ENCODE results near the gene TCF3.
"Not testable (repeated sequence)": the region's sequence is repeated elsewhere in the genome, so short reads cannot be mapped to it uniquely, and the experiment has no call there.

The TCF3 gene

GRCh38 chr19:1653300-1653628, 849 bp upstream of the TCF3 start:
- no peak for DNase-seq (ENCODE audit: extremely low read depth in 1 of 2, low read depth in 1 of 2)

- peak in 1 of 2 donors; percentile 31 for DNase-seq (ENCODE audit: extremely low read depth in 1 of 2, low read depth in 1 of 2)
Measured at GRCh38 chr19:1651568-1652291, 685 bp downstream of the TCF3 start.

- DNase-seq (ENCODE audit: extremely low read depth in 1 of 2, low read depth in 1 of 2) = peak; percentile 33 to 36
Measured at GRCh38 chr19:1650650-1651567, 1.5 kb downstream of the TCF3 start.

- no peak for DNase-seq (ENCODE audit: extremely low read depth in 1 of 2, low read depth in 1 of 2)
Measured at GRCh38 chr19:1649706-1650649, 2.4 kb downstream of the TCF3 start.

- no peak for DNase-seq (ENCODE audit: extremely low read depth in 1 of 2, low read depth in 1 of 2)
Measured at GRCh38 chr19:1648920-1649541, 3.4 kb downstream of the TCF3 start.

- no peak for DNase-seq (ENCODE audit: extremely low read depth in 1 of 2, low read depth in 1 of 2)
Measured at GRCh38 chr19:1648459-1648849, 4.0 kb downstream of the TCF3 start.

GRCh38 chr19:1647501-1648458, 4.6 kb downstream of the TCF3 start:
- no peak for DNase-seq (ENCODE audit: extremely low read depth in 1 of 2, low read depth in 1 of 2)

- DNase-seq (ENCODE audit: extremely low read depth in 1 of 2, low read depth in 1 of 2) = no peak
Measured at GRCh38 chr19:1646659-1647453, 5.6 kb downstream of the TCF3 start.

- no peak for DNase-seq (ENCODE audit: extremely low read depth in 1 of 2, low read depth in 1 of 2)
Measured at GRCh38 chr19:1646149-1646548, 6.3 kb downstream of the TCF3 start.

GRCh38 chr19:1645299-1645698, 7.1 kb downstream of the TCF3 start:
- DNase-seq (ENCODE audit: extremely low read depth in 1 of 2, low read depth in 1 of 2) = no peak

- no peak for DNase-seq (ENCODE audit: extremely low read depth in 1 of 2, low read depth in 1 of 2)
Measured at GRCh38 chr19:1644070-1644469, 8.3 kb downstream of the TCF3 start.

GRCh38 chr19:1640893-1641448, 11.4 kb downstream of the TCF3 start:
- DNase-seq (ENCODE audit: extremely low read depth in 1 of 2, low read depth in 1 of 2) = not testable (repeated sequence)

GRCh38 chr19:1636325-1637236, 15.8 kb downstream of the TCF3 start:
- DNase-seq (ENCODE audit: extremely low read depth in 1 of 2, low read depth in 1 of 2) = no peak

GRCh38 chr19:1634938-1635243, 17.5 kb downstream of the TCF3 start:
- DNase-seq (ENCODE audit: extremely low read depth in 1 of 2, low read depth in 1 of 2) = no peak

- no peak for DNase-seq (ENCODE audit: extremely low read depth in 1 of 2, low read depth in 1 of 2)
Measured at GRCh38 chr19:1634242-1634937, 18.0 kb downstream of the TCF3 start.

- DNase-seq (ENCODE audit: extremely low read depth in 1 of 2, low read depth in 1 of 2) = no peak
Measured at GRCh38 chr19:1633269-1633826, 19.1 kb downstream of the TCF3 start.
